DMS79 (cell line): Measurements from ENCODE around the gene ATXN7.
A peak's percentile ranks its signal among the peaks of the same experiment; 100 is the strongest.

Experiments used
- DNase-seq: peaks from one replicate; lab custom pipeline; 2025; lab: John Stamatoyannopoulos, UW

Gene ATXN7

DNA sequence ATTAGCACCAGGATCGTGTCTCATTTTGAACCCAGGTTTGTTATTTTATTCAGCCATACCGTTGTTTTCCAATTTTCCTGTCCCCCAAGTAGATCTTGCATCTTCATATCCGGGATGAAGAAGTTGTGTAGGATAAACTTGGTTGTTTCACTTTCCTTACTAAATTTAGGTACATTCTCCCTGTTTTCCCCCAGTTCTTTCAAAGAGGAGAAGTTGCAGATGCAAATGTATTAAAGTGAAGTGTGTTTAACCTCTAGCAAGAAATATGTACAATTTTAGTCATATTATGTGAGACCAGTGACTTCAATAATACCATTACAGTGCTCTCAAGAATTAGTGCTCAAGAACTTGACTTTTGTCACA, 1.3 kb downstream of the ATXN7 start:
- DNase-seq: no peak

DNA sequence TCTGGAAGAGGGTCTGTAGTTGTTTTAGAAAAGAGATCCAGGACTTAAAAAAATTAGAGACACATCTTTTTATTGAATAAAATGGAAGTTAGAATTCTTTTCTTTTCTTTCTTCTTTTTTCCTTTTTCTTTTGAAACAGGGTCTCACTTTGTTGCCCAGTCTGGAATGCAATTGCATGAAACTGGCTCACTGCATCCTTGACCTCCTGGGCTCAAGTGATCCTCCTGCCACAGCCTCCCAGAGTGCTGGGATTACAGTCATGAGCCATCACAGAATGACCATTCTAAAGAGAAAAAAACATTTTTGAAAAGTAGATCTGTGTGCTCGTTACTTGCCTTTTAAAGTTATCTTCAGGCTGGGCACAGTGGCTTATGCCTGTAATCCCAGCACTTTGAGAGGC, 3.6 kb downstream of the ATXN7 start:
- DNase-seq: no peak

DNA sequence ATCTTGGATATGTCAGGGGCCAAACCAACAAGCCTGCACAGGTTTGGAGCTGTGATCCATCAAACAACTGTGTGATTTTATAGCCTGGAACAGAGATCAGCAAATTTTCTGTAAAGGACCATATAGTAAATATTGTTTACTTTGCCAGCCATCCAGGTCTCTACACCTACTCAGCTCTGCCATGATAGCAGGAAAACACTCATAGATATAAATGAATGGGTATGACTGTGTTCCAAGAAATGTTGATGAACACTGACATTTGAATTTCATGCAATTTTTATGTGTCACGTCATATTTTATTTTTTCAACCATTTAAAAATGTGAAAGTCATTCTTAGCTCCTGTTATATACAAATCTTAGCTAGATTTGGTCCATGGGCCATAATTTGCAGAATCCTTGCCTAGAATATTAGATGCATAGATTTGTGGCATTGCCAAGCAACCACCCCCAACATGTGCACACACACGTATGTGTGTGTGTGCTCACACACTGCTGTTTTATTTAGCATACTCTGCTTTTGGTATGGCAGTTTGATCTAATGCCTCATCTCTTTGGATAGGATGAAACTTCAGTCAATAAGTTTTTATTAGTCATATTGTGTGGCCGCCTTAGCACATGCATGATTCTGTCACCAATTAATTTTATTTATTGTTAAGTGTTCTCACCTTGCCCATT, 6.4 kb downstream of the ATXN7 start:
- no peak for DNase-seq

DNA sequence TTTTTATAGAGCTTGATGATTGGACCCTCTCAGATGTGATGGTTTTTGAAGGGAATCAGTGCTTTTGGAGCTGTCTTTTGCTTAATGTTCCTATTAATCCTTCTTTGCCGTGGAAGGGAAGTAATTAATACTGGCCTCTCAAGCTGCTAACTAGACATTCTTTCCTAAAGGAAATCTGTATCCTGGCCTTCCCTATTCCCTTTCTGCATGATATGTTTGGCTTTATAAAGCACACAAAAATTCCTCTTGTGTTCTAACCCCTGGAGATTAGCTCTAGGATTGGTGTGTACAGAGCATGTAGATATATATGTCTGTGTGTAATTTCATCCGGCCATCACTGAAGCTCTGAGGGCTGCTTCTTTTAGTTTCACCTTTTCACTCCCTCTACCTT, 6.9 kb downstream of the ATXN7 start:
- no peak for DNase-seq

DNA sequence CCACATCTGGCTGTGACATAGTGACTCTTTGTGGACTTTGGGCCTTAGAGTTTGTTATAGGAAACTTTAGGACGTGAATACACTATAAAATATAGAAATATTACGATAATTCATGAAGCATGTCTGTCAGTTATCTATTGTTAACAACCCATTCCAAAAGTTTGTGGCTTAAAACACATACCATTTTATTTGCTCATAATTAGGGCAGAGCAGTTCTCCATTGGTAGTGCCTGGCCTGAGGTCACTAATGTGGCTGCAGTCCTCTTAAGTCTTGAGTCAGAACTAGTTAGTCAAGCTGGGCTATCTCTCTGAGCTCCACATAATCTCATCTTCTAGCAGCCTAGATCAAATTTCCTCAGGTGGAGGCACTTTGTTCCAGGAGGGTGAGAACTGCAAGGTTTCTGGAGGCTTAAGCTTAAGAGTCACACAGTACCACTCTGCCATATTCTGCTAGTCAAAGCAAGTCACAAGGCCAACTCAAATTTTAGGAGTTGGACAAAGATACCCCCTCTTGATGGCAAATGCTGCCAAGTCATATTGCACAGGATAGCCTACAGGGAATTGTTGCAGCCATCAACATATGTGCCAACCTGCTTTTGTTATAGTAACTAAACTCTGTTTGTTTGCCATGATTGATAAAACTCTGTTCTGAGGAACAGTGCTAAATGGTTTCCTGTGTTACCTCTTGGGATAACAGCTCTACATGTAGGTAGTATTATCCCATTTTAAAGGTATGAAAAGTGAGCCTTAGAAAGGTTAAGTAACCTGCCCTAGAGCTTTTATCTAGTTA, 8.7 kb downstream of the ATXN7 start:
- DNase-seq: no peak

DNA sequence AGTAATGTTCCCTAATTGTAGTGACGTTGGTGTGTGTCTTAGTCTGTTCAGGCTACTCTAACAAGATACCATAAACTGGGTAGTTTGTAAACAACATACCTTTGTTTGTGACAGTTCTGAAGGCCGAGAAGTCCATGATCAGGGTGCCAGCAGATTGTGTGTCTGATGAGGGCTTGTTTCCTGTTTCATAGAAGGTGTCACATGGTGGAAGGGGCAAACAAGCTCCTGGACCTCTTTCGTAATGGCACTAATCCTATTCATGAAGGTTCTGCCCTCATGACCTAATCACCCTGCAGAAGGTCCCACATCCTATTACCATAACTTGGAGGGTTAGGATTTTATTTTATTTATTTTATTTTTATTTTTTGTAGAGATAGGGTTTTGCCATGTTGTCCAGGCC, 11.1 kb downstream of the ATXN7 start:
- no peak for DNase-seq

DNA sequence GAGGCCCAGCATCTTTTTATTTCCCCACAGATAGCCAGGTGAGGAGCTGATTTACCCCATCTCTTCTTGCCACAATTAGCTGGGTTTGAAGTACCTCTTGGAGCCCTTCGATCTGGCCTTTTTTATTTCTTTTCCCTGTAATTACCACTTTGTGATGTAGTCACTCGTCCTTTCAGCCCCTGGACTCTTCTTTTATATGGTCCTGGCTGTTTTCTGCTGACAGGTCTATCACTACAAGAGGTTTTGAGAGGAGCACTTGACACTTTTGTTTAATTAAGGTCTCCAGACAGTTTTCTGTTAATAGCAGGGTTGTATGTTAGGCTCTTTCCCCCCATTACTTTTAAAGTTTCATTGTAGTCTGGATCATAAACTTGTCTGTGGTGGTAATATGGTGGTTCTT, 11.8 kb downstream of the ATXN7 start:
- peak; percentile 11 for DNase-seq

DNA sequence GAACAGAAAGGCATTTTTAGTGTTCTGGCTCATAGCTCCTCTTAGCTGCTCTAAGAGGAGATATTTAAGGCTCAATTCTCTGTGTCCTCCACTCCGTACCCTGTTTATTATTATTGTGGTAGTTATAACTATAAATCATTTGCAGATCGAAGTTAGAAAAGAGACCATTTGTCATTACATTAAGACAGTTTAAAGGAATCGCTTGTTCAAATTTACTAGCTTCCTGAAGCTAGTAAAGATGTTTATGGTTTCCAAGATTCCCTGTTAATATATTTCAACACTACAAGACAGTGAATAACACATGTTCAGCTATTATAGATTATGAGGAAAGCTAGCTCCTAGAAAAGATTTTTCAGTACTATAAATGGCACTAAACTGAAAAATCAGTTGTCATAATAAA, 12.6 kb downstream of the ATXN7 start:
- DNase-seq: no peak

DNA sequence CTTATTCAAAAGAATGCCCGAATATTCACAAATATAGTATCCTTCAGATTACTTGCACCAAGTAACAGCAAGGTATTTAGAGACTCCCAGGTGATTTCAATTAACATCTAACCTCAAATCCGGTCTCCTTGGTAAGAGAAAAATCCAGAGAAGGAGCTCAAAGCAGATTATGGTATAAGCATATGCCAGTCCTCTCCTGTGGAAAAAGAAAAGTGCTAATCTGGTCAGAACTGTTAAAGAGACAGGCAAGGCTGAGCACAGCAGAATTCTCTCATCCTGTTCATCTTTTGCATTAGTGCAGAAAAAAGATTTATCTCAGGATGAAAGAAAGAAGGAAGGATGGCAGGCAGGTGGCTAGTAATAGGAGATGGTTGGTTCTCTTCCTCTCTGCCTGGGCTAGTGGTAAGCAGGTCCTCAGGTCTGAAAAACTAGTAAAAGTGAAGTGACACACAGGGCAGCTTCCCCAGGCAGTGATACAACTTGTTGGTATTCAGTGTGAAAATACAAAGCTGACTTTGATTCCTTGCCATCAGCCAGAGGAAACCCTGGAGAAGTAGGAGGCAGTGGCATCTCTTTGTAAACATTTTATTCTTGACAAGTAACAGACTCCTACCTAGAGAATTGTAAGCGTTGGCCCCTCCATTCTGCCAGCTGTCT, 14.2 kb downstream of the ATXN7 start:
- no peak for DNase-seq

DNA sequence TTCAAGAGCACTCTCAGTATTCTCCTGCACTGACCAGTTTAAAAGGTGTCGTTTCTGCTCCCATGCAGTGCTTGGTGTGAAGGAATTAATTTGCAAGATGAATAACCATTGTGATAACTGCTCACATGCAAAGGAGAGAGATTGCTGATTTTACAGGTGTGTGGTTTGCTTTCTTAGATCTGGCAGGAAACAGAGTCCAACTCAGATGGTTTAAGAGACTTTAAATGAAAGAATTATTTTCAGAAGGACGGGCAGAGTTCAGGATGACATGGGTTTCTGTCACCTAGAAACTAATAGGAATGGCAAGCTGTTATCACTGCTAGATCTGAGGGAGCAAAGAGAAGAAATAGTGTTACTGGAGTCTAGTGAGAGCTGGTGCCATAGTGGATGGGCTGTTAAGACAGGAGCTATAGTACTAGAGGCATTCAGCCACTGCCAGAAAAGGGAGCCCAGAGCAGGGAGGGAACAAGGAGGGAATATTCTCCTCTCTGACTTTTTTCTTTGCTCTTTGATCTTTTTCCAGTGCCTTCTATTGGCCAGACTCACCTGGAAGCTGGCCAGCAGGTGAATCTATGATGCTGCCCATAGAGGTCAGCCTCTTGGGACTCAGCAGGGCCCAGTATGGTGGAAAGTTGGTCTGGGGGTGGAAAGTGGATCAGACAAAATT, 14.9 kb downstream of the ATXN7 start:
- DNase-seq: no peak

DNA sequence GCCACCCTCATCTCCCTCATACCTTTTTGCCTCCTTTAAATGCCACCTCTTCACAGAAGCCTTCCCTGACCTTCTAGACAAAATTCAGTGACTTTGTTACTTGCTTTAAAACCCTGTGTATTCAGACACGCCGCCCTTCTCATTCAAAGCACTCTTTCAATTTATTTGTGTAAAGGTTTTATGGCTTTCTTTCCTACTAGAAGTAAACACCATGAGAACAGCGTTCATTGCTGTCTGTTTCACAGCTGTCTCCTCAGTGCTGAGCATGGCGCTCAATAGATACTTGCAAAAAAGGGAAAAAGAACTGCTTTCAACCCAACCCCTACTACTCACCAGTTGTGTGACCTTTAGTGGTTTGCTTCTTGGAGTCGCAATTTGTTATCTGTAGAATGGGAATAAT, 17.0 kb downstream of the ATXN7 start:
- no peak for DNase-seq

DNA sequence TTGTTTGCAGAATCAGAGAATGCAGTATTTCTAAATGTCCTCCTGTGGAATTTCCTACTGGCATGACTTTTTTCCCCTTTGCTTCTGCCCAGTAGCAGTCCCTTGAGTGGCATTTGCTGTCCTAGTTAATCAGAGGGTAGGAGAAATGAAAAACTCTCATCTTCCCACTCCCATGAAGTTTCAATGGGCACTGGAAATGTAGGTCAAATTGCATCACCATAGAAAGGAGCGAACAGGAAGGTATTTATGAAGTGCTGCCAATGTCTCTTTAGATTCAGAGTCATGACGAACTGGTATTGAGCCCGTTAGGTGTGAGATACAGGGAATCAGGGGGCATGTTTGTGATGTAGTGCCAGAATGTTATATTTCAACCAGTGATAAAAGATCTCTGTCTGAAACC, 23.2 kb downstream of the ATXN7 start:
- DNase-seq: peak; percentile 50

DNA sequence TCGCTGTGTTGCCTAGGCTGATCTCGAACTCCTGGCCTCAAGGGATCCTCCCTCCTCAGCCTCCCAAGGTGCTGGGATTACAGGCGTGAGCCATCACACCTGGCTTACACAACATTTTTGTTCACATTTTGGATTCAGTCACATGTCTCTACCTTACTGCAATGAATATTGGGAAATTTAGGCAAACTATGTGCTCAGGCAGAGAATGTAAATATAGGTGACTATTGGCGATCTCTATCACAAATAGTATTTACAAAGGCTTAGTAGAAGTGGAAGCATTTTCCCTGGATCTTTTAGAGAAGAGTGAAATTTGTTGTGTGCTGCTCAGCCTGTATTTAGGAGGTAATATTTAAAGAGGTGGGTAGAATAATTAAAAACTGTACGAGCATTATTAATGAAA, 27.9 kb downstream of the ATXN7 start:
- no peak for DNase-seq

DNA sequence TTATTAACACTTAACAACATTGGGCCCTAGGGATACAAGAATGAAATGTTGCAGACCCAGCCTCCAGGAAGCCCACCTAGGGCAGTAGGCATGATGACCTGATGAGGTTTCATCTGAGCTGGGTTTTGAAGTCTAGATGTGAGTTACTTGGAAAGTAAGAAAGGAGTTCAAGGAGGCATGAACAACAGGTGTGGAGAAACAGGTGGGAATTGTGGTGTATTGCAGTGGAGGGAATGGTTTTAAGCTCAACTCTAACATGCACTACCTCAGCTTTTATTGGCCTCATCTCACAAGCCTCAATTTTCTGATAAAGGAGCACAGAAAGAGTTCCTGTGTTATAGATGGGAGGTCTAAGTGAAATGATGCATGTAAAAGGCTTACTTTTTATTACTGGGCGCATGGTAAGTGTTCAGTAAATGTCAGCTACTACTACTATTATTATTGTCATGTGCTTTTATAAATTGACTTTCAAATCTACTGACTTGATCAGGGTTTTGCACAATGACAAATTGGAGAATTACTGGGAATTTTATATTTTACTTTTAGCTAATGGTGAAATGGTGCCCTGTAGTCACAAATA, 29.2 kb downstream of the ATXN7 start:
- no peak for DNase-seq

DNA sequence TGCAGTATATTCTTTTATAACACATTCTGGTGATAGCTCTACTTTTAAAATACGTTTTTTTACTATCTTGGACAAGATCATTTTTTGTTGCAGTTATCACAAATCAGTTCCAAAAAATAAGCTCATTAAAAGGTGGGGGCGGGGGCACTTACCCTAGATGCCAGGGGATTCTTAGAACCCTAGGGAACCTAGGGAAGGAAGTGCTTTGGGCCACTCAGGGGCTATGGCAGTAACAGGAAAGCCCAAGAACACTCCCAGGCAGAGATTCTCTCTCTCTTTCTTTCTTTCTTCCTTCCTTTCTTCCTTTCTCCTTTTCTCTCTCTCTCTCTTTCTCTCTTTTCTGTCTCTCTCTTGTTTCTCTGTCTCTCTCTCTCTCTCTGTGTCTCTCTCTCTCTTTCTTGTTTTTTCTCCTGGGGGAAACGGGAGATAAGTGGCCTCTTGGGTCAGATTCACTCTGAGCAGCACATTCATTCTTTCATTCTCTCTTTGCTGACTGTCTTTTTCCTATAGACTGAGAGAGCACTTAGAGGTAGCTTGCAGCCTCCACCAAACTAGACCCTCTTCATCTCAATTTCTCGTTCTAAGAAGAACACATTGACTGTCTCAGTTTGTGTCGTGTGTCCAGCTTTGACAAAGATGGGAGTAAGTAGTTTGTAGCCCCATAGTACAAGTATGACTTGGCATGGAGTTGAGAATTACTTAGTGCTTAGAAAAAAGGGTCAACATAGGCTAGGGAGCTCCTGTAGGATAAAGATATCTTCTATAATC, 31.9 kb downstream of the ATXN7 start:
- DNase-seq: no peak

DNA sequence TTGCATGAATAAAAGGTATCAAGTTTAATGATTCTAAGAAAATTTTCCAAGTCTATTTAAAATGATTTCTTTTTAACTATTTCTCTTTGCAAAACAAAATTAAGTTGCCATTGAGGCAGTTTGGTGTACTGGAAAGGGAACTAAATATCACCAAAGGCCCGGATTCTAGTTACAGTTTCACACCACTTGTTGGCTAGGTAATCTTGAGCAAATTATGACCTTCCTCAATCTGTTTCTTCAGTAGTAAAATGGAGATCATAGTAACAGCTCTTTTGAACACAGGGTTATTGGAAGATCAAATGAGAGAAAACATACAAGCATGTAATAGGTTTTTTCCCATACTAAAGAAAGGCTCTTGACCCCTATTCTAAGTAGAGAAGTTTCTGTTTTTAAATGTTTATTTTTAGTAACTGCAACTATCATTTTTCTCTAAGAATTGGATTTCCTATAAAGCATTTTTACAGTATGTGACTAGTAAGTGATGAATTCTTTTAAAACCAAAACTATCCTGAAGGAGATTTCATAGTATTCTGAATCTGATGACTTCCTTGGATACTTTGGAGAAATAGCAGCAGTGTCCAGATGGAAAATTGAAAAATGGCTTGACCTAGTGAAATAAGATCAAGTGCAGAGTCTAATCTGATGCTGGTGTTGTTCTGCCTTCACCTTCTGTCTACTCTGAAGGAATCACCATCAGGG, 32.8 kb downstream of the ATXN7 start:
- DNase-seq: no peak

DNA sequence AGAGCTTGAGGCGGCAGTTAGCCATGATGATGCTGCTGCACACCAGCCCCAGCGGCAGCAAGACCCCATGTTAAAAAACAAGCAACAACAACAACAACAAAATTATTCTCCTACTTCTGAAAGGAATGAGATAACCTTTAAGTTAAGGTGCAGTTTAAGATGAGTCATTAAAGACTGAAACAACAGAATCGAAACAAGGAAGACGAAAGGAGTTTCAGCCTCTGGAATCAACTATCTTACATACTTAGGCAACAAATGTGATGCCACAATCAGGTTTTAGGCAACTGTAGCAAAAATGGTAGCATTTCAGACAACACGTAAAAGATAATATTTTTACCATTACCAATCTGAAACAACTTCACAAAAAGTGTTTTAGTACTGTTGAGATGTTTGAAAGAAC, 36.3 kb downstream of the ATXN7 start:
- DNase-seq: no peak

DNA sequence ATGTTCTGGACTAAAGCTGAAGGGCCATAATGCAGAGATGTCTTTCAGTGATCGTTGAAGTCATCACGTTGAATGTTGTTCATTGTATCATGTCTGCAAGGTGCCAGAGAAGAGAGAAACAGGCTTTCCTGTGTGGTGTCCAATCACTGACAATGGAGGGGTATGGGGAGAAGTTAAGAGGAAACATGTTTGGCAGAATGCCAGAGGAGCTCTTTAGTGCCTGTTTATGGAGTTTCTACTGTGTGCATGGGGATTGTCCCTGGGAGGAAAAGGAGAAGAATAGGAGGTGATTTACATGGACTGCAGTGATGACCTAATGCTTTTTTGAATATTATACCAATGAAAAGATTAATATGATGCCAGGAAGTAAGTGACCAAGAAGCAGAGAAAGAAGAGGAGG, 36.8 kb downstream of the ATXN7 start:
- no peak for DNase-seq

DNA sequence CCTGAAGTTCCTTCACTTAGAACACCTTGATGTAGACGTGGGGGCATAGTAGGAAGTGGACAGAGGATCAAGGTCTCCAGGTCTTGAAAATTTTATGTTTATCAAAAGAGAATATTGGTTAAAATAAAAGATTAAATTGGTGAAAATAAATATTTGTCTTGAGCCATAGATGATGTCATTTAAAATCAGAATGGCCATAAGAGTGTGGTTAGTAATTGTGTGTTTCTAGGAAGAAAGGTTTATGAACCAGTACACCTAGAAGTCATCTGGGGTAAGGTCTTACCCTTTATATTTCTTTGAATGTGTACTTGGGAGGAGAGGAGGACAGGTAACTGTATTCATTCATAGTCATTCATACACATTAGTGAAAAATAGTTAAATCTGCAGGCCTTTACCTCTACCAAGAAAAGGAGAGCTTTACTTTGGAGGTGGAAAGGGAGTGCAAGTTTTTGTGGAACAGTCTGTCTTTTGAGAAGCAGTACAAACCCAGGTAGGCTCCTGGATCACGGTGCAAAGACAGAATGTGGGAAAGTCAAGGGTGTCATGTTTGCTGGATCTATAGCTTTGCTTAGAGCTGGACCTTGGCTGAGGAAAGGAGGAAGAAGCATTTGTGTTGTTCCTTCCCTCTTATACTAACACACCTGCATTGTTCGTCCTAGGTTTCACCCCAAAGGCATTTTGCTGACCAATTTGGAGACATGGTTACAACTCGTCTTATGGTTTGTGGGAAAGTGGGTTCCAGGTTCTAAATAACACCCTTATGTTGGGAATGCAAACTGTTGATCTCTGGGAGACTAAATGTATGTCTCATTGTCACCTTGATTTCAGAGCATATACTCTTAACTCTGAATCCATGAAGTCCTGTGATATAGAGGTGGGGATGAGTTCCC, 42.3 kb downstream of the ATXN7 start:
- DNase-seq: no peak

DNA sequence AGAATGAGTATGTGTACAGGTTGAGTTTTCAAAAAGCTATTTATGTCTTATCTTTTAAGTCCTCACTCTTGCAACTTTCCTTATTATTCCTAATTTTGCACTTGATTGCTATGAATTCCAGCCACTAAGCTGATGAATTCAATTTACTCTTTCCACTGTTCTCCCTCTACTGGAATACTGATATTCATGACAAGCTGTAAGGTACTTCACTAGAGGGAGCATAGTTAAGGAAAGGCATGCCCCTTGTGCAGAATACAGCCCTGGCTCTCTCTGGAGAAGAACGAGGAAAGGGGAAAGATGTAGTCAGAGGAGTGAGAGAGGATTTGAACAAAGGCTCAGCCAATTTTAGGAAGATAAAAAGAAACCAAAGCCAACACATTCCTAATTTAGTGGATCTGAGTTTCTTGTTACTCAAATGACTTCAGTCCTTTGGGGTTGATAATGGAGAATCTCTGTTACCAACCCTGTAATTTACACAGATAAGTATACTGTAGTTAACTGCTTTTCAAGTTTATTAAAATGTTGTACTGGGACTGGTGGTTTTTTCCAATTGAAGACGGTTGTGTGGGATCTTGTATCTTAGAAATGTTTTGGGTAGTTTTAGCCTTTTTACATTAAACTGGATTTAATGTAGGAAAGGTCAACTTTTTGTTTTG, 44.5 kb downstream of the ATXN7 start:
- DNase-seq: no peak
